ENCODE data around the gene TERF2IP. TPM values are rescaled to one million over a fixed set of nuclear protein-coding genes. Genes with fewer than 3 reads are reported as not detected.

TERF2IP gene
- total RNA-seq, 1 experiment from 2014 or later = 16.9 TPM

GRCh38 chr16:75627851-75628250 is 19.7 kb upstream of the TERF2IP start:
- no peak for DNase-seq
- H3F3A ChIP-seq (ENCODE audit: insufficient read depth, low read depth) = peaks cover 30% of the 10 kb centered on the region
- intact Hi-C loops (cut with micrococcal nuclease; ENCODE audit: unreplicated experiment) = no loop called here
- no peaks in the 10 kb centered on the region for H3K27me3 ChIP-seq (ENCODE audit: insufficient read depth, low read depth)
- TF ChIP-seq, protein P1, sequence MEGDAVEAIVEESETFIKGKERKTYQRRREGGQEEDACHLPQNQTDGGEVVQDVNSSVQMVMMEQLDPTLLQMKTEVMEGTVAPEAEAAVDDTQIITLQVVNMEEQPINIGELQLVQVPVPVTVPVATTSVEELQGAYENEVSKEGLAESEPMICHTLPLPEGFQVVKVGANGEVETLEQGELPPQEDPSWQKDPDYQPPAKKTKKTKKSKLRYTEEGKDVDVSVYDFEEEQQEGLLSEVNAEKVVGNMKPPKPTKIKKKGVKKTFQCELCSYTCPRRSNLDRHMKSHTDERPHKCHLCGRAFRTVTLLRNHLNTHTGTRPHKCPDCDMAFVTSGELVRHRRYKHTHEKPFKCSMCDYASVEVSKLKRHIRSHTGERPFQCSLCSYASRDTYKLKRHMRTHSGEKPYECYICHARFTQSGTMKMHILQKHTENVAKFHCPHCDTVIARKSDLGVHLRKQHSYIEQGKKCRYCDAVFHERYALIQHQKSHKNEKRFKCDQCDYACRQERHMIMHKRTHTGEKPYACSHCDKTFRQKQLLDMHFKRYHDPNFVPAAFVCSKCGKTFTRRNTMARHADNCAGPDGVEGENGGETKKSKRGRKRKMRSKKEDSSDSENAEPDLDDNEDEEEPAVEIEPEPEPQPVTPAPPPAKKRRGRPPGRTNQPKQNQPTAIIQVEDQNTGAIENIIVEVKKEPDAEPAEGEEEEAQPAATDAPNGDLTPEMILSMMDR (conservative IDR thresholded peaks at IDR 0.05) = no peak
- TF ChIP-seq EZH2 (IDR thresholded peaks at IDR 0.05; ENCODE audit: low read depth) = no peak
- POLR2A ChIA-PET (ENCODE audit: unreplicated experiment) = no interaction called here
- H2AFZ ChIP-seq = no peak overlapping the region
- no peaks in the 10 kb centered on the region for H3K9me2 ChIP-seq (ENCODE audit: insufficient read depth)
- H4K20me1 ChIP-seq (ENCODE audit: insufficient read depth) = no peaks in the 10 kb centered on the region
- BruUV-seq (replicated peaks) = no TSS peak
- H3K4me1 ChIP-seq (replicated peaks; ENCODE audit: insufficient read depth) = 0 out of 2 replicates have a peak, but pooled peaks cover 6% of the 10 kb centered on the region
- H3K27ac ChIP-seq = no peak overlapping the region
- H3K9me3 ChIP-seq (ENCODE audit: insufficient read depth, low read depth) = no peaks in the 10 kb centered on the region
- no peak overlapping the region for H3K4me3 ChIP-seq
- H3K4me2 ChIP-seq = no peak overlapping the region
- no peaks in the 10 kb centered on the region for H3K79me2 ChIP-seq (ENCODE audit: low read depth)
- H3K36me3 ChIP-seq (ENCODE audit: low read depth) = peaks cover 24% of the 10 kb centered on the region
- CTCF ChIA-PET = no interaction called here

DNA sequence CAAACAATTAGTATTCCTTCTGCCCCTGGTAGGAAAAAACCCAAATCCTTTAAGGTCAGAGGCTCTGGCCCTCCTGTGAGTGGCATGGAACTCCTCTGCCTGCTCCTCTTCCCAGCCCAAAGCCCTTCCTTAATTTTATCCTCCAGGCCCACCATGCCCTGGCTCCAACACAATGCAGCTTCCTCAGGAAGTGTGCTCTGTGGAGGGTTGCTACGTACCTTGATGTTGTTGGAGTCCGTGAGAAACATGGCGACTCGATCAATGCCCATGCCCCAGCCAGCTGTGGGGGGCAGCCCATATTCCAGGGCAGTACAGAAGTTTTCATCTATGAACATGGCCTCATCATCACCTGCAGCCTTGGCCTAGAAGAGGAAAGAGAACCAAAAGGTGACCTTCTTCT is 19.2 kb upstream of the TERF2IP start:
- Histone ChIP-seq H3K79me2 (ENCODE audit: low read depth) (no peaks in the 10 kb centered on the region), H3K9me3 (ENCODE audit: insufficient read depth, low read depth) (no peaks in the 10 kb centered on the region), H4K20me1 (ENCODE audit: insufficient read depth) (no peaks in the 10 kb centered on the region), H3K27ac (no peak overlapping the region), H3K9me2 (ENCODE audit: insufficient read depth) (no peaks in the 10 kb centered on the region), H3K4me2 (no peak overlapping the region), H2AFZ (no peak overlapping the region), H3F3A (ENCODE audit: insufficient read depth, low read depth) (peaks cover 30% of the 10 kb centered on the region), H3K4me1 (replicated peaks; ENCODE audit: insufficient read depth) (0 out of 2 replicates have a peak, but pooled peaks cover 6% of the 10 kb centered on the region), H3K27me3 (ENCODE audit: insufficient read depth, low read depth) (no peaks in the 10 kb centered on the region), H3K36me3 (ENCODE audit: low read depth) (peaks cover 27% of the 10 kb centered on the region), H3K4me3 (no peak overlapping the region)
- POLR2A ChIA-PET (ENCODE audit: unreplicated experiment) = no interaction called here
- DNase-seq = no peak
- TF ChIP-seq, protein P1 (conservative IDR thresholded peaks at IDR 0.05) = no peak
- TF ChIP-seq EZH2 (IDR thresholded peaks at IDR 0.05; ENCODE audit: low read depth) = no peak
- BruUV-seq (replicated peaks) = no TSS peak
- CTCF ChIA-PET = no interaction called here
- intact Hi-C loops (cut with micrococcal nuclease; ENCODE audit: unreplicated experiment) = no loop called here

DNA sequence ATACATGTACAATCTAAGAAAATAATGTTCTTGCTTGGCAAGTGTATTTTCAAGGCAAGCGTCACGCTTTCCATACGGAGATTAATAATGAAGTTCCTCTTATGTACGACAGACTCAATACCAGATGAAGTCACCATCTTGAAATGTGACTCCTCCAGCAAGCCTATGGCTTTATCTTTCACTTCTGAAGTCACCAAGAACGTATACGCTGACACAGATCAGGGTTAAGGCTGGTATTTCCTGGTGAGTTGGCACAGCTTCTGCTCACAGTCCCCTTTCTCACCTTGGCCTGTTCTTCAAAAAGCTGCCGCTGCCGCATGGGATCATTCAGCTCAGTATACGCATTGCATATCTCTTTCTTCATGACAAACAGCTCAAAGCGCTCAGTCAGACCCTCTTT is 18.4 kb upstream of the TERF2IP start:
- POLR2A ChIA-PET (ENCODE audit: unreplicated experiment) = no interaction called here

More for the DNA sequence above, 18.4 kb upstream of the TERF2IP start:
- Histone ChIP-seq H4K20me1 (ENCODE audit: insufficient read depth) (no peaks in the 10 kb centered on the region), H3K9me2 (ENCODE audit: insufficient read depth) (no peaks in the 10 kb centered on the region), H3F3A (ENCODE audit: insufficient read depth, low read depth) (peaks cover 30% of the 10 kb centered on the region), H3K4me1 (replicated peaks; ENCODE audit: insufficient read depth) (0 out of 2 replicates have a peak, but pooled peaks cover 6% of the 10 kb centered on the region), H3K27ac (no peak overlapping the region), H3K4me2 (no peak overlapping the region), H3K9me3 (ENCODE audit: insufficient read depth, low read depth) (no peaks in the 10 kb centered on the region), H2AFZ (no peak overlapping the region), H3K36me3 (ENCODE audit: low read depth) (peaks cover 35% of the 10 kb centered on the region), H3K4me3 (no peak overlapping the region), H3K79me2 (ENCODE audit: low read depth) (no peaks in the 10 kb centered on the region), H3K27me3 (ENCODE audit: insufficient read depth, low read depth) (no peaks in the 10 kb centered on the region)
- no TSS peak for BruUV-seq (replicated peaks)
- CTCF ChIA-PET = no interaction called here
- DNase-seq = no peak
- TF ChIP-seq, protein P1 (conservative IDR thresholded peaks at IDR 0.05) = no peak
- TF ChIP-seq EZH2 (IDR thresholded peaks at IDR 0.05; ENCODE audit: low read depth) = no peak
- intact Hi-C loops (cut with micrococcal nuclease; ENCODE audit: unreplicated experiment) = no loop called here
